Measurements from ENCODE around the gene ZCCHC17. TPM values are rescaled to one million over a fixed set of nuclear protein-coding genes. Genes with fewer than 3 reads are reported as not detected.

The ZCCHC17 gene
- total and polyA plus RNA-seq, 7 donors, result 9.6 to 48.8 (median 16.4) TPM

DNA sequence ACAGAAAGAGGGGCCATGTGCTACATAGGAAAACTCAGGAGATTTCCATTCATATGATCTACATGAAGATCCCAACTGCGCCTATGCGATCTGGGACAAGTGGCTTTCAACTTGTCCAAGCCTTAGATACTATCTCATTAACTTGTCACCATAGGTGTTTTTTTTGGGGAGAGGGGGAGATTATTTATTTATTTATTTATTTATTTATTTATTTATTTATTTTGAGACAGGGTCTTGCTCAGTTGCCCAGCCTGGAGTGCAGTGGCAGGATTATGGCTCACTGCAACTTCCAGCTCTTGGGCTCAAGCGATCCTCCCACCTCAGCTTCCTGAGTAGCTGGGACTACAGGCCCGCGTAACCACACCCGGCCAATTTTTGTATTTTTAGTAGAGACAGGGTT is 64.8 kb downstream of the ZCCHC17 start:
- no peaks in the 10 kb centered on the region for H3K27me3 ChIP-seq (ENCODE audit: insufficient read depth in 3 of 3, low read length in 2 of 3)
- peak overlapping the region; percentile 71 for H3K27ac ChIP-seq
- intact Hi-C loops (cut with DNase I), result no loop called here
- H3K9me3 ChIP-seq, result no peaks in the 10 kb centered on the region
- ATAC-seq (peak in 3 of 4 donors; percentile 8 to 19 (median 9)), DNase-seq (no peak)
- 48 to 87% (median 59%) methylated on average over 6 of the region's 6 CpGs for WGBS, 3 donors
- peaks cover 5 to 67% of the 10 kb centered on the region in 2 donors for H3K36me3 ChIP-seq (ENCODE audit: insufficient read depth in 1 of 2, low read depth in 1 of 2)
- TF ChIP-seq, protein P1, sequence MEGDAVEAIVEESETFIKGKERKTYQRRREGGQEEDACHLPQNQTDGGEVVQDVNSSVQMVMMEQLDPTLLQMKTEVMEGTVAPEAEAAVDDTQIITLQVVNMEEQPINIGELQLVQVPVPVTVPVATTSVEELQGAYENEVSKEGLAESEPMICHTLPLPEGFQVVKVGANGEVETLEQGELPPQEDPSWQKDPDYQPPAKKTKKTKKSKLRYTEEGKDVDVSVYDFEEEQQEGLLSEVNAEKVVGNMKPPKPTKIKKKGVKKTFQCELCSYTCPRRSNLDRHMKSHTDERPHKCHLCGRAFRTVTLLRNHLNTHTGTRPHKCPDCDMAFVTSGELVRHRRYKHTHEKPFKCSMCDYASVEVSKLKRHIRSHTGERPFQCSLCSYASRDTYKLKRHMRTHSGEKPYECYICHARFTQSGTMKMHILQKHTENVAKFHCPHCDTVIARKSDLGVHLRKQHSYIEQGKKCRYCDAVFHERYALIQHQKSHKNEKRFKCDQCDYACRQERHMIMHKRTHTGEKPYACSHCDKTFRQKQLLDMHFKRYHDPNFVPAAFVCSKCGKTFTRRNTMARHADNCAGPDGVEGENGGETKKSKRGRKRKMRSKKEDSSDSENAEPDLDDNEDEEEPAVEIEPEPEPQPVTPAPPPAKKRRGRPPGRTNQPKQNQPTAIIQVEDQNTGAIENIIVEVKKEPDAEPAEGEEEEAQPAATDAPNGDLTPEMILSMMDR (IDR thresholded peaks at IDR 0.05), result no peak
- H3K4me1 ChIP-seq, result peaks cover 19% of the 10 kb centered on the region
- H3K4me3 ChIP-seq, result no peak overlapping the region

GRCh38 chr1:31362032-31362431 is 65.2 kb downstream of the ZCCHC17 start:
- no peaks in the 10 kb centered on the region for H3K27me3 ChIP-seq (ENCODE audit: insufficient read depth in 3 of 3, low read length in 2 of 3)
- DNase-seq (no peak), ATAC-seq (peak; percentile 6 to 53 (median 38))
- WGBS, 3 donors, result 26 to 47% (median 45%) methylated on average over 3 of the region's 3 CpGs
- H3K9me3 ChIP-seq, result no peaks in the 10 kb centered on the region
- peak overlapping the region; percentile 71 for H3K27ac ChIP-seq
- peaks cover 19% of the 10 kb centered on the region for H3K4me1 ChIP-seq
- TF ChIP-seq, protein P1 (IDR thresholded peaks at IDR 0.05), result no peak
- intact Hi-C loops (cut with DNase I), result no loop called here
- H3K4me3 ChIP-seq, result no peak overlapping the region
- peaks cover 5 to 67% of the 10 kb centered on the region in 2 donors for H3K36me3 ChIP-seq (ENCODE audit: insufficient read depth in 1 of 2, low read depth in 1 of 2)

DNA sequence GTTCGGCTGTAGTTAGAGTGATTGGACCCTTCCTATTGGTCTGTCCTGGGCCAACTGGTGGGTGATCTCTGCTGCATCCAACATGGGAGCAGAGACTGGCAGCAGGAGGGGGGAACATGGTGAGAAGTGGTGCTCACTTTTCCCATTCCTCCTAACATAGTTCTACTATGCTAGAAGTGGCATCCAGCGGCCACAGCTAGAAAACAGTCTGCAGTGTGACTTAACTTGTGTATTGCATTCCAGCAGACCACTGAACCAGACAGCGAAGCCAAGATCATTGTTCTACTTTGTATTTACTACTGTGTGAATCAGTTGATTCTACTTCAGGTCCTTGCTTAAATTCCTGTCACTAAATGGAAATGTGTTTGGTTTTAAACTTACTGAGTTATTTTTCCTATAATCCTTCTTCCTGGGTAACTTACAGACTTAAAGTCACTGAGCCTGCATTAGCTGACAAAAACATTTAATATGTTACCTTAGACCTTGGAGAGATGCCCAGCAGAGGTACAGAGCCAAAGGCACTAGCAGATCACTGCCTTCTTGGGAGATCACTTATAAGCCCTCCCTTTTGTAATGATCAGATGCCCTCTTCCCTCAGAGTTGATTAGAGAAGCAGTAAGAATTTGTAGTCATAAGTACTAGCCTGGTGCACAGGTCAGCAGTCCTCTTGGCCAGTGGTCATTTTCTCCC is 67.9 kb downstream of the ZCCHC17 start:
- TF ChIP-seq, protein P1 (IDR thresholded peaks at IDR 0.05), result no peak
- Histone ChIP-seq H3K4me3 (no peak overlapping the region), H3K4me1 (peaks cover 40% of the 10 kb centered on the region), H3K9me3 (no peaks in the 10 kb centered on the region), H3K27me3 (ENCODE audit: insufficient read depth in 3 of 3, low read length in 2 of 3) (no peaks in the 10 kb centered on the region), H3K27ac (peak overlapping the region; percentile 63), H3K36me3 (ENCODE audit: insufficient read depth in 1 of 2, low read depth in 1 of 2) (peaks cover 0 to 71% of the 10 kb centered on the region in 2 donors)
- DNase-seq, result no peak
- WGBS, 3 donors, result 79 to 88% (median 83%) methylated on average over 3 of the region's 3 CpGs
- ATAC-seq, result no peak
- intact Hi-C loops (cut with DNase I), result no loop called here

DNA sequence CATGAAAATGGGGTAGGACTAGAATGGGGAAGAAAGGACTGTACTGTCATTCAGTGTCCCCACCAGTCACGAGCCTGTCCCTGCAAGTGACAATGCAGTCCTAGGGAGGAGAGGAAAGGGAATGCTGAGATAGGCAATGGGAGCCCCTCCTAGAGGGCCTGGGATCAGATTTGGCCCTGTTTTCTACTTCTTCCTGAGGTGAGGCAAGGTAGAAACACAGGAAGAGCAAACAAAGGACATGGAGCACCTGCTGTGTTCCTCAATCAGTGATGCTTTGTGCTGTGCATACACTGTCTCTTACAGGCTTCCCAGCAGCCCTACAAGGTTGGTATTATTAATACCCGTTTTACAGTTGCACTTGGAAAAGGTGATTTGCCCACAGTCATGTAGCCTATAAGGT is 70.0 kb downstream of the ZCCHC17 start:
- Histone ChIP-seq H3K4me3 (no peak overlapping the region), H3K27me3 (ENCODE audit: insufficient read depth in 3 of 3, low read length in 2 of 3) (no peaks in the 10 kb centered on the region), H3K36me3 (ENCODE audit: insufficient read depth in 1 of 2, low read depth in 1 of 2) (peaks cover 0 to 54% of the 10 kb centered on the region in 2 donors), H3K9me3 (no peaks in the 10 kb centered on the region), H3K27ac (peak overlapping the region; percentile 96), H3K4me1 (peaks cover 49% of the 10 kb centered on the region)
- ATAC-seq (no peak), DNase-seq (no peak)
- WGBS, 3 donors, result 34 to 69% (median 42%) methylated on average over 2 of the region's 2 CpGs
- intact Hi-C loops (cut with DNase I), result no loop called here
- TF ChIP-seq, protein P1 (IDR thresholded peaks at IDR 0.05), result no peak

Data from psoas muscle (tissue), 8 donors.